ENCODE data around the gene MRPL28.

MRPL28 gene

GRCh38 chr16:375927-376816 is 5.8 kb upstream of the MRPL28 start:
- no peak for DNase-seq (ENCODE audit: extremely low spot score)
- CTCF ChIA-PET = interaction anchor here (0.6 kb wide), 1 partner anchor 123 kb away, joined by 3 read pairs; no protein-coding TSS in a partner anchor
- TF ChIP-seq FOXA1 (IDR thresholded peaks at IDR 0.05) (no peak), HDGF (IDR thresholded peaks at IDR 0.05; ENCODE audit: borderline replicate concordance) (no peak), FOXM1 (IDR thresholded peaks at IDR 0.05; ENCODE audit: borderline replicate concordance) (no peak), TARDBP (IDR thresholded peaks at IDR 0.05) (no peak)
- POLR2A ChIA-PET = no interaction called here

DNA sequence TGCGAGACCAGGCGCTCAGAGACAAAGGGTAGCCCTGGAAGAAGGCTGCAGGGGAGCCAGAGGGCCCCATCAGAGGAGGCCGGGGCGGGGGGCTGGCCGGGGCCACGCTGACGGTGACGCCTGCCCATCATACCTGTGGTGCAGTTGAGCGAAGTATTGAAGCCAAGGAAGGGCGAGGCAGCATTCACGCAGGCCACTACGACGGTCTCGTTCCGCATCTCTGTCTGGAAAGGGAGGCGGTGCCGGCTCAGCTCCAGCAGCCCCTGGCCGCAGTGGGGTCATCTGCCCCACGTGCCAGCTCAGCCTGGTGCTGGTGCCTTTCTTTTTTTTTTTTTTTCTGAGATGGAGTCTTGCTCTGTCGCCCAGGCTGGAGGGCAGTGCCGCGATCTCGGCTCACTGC is 4.9 kb upstream of the MRPL28 start:
- TF ChIP-seq ELF4 (IDR thresholded peaks at IDR 0.05) (no peak), PKNOX1 (IDR thresholded peaks at IDR 0.05) (no peak), FOXM1 (IDR thresholded peaks at IDR 0.05; ENCODE audit: borderline replicate concordance) (no peak), FOXA1 (IDR thresholded peaks at IDR 0.05) (no peak), NFRKB (IDR thresholded peaks at IDR 0.05) (no peak), L3MBTL2 (conservative IDR thresholded peaks at IDR 0.05) (no peak), FOXK2 (IDR thresholded peaks at IDR 0.05) (no peak), LEF1 (IDR thresholded peaks at IDR 0.05; ENCODE audit: borderline replicate concordance) (no peak), HDGF (IDR thresholded peaks at IDR 0.05; ENCODE audit: borderline replicate concordance) (no peak), BHLHE40 (IDR thresholded peaks at IDR 0.05; ENCODE audit: borderline replicate concordance) (no peak), ARNT (IDR thresholded peaks at IDR 0.05) (no peak), TARDBP (IDR thresholded peaks at IDR 0.05) (no peak), SUZ12 (IDR thresholded peaks at IDR 0.05) (no peak), ZNF384 (IDR thresholded peaks at IDR 0.05) (no peak), CTBP1 (IDR thresholded peaks at IDR 0.05; ENCODE audit: borderline replicate concordance) (no peak)
- CTCF ChIA-PET = interaction anchor here (0.6 kb wide), 1 partner anchor 124 kb away, joined by 3 read pairs; no protein-coding TSS in a partner anchor
- POLR2A ChIA-PET = no interaction called here
- no peak for DNase-seq (ENCODE audit: extremely low spot score)

DNA sequence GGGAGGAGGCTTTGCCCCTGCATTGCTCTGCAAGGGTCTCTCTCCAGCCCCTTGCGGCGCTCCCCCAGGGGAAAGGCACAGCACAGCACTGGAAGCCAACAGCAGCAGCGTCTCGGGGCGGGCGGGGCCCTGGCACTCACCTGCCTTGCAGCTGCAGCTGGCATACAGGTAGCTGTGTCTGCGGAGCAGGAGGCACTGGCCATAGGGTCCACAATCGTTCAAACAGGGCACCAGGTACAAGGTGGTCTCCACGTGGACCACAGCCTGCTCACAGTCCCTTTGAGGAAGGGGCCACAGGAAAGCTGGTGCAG is 4.2 kb upstream of the MRPL28 start:
- POLR2A ChIA-PET = no interaction called here
- CTCF ChIA-PET = no interaction called here
- TF ChIP-seq SP1 (IDR thresholded peaks at IDR 0.05) (no peak), FOXA1 (IDR thresholded peaks at IDR 0.05) (no peak), TARDBP (IDR thresholded peaks at IDR 0.05) (no peak), BHLHE40 (IDR thresholded peaks at IDR 0.05; ENCODE audit: borderline replicate concordance) (no peak), LEF1 (IDR thresholded peaks at IDR 0.05; ENCODE audit: borderline replicate concordance) (no peak), FOXK2 (IDR thresholded peaks at IDR 0.05) (no peak), FOXM1 (IDR thresholded peaks at IDR 0.05; ENCODE audit: borderline replicate concordance) (no peak), L3MBTL2 (conservative IDR thresholded peaks at IDR 0.05) (no peak), SUZ12 (IDR thresholded peaks at IDR 0.05) (no peak), NFRKB (IDR thresholded peaks at IDR 0.05) (no peak), HDGF (IDR thresholded peaks at IDR 0.05; ENCODE audit: borderline replicate concordance) (no peak)
- no peak for DNase-seq (ENCODE audit: extremely low spot score)

DNA sequence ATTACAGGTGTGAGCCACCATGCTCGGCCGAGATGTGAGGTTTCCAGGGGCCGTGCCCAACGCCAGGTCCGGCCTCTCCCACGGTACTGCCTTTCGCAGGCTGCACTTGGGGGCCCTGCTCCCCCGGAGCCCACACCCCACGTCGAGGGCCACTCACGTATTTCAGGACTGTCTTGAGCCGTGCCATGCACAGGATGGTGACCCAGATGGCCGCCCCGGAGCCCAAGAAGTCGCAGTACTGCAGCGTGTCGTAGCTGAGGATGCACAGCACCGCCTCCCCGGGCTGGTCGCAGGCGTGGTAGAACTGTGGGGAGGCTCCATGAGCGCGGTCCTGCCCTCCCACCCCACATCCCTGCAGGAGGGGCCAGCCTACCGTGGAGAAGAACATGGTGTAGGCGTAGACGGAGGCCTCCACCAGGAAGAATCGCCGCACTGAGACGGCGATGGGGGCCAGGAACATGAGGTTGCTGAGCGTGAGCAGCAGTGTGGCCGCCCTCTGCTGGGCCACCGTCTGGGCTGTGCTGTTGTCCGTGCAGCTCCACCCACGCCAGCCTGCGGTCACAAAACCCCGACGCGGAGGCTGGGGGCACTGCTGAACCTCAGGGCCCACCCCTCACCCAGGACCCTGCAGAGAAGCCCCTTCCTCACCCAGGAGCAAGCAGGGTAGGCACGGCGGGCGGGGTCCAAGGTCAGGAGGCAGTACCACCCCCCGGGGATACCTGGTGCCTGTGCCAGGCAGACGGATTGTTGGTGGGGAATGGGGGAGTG is 3.7 kb upstream of the MRPL28 start:
- TF ChIP-seq NFRKB (IDR thresholded peaks at IDR 0.05) (no peak), TARDBP (IDR thresholded peaks at IDR 0.05) (no peak), ELF4 (IDR thresholded peaks at IDR 0.05) (no peak), FOXA1 (IDR thresholded peaks at IDR 0.05) (no peak), FOXM1 (IDR thresholded peaks at IDR 0.05; ENCODE audit: borderline replicate concordance) (no peak), HDGF (IDR thresholded peaks at IDR 0.05; ENCODE audit: borderline replicate concordance) (no peak), L3MBTL2 (conservative IDR thresholded peaks at IDR 0.05) (no peak), SP1 (IDR thresholded peaks at IDR 0.05) (no peak), CTBP1 (IDR thresholded peaks at IDR 0.05; ENCODE audit: borderline replicate concordance) (no peak), SUZ12 (IDR thresholded peaks at IDR 0.05) (no peak), PKNOX1 (IDR thresholded peaks at IDR 0.05) (no peak), ZNF384 (IDR thresholded peaks at IDR 0.05) (no peak), ARNT (IDR thresholded peaks at IDR 0.05) (no peak), LEF1 (IDR thresholded peaks at IDR 0.05; ENCODE audit: borderline replicate concordance) (no peak), FOXK2 (IDR thresholded peaks at IDR 0.05) (no peak), BHLHE40 (IDR thresholded peaks at IDR 0.05; ENCODE audit: borderline replicate concordance) (no peak)
- ChIA-PET POLR2A (no interaction called here), CTCF (no interaction called here)
- no peak for DNase-seq (ENCODE audit: extremely low spot score)

- CTCF ChIA-PET = no interaction called here
- no peak for DNase-seq (ENCODE audit: extremely low spot score)
- POLR2A ChIA-PET = no interaction called here
- TF ChIP-seq SUZ12 (IDR thresholded peaks at IDR 0.05) (no peak), FOXK2 (IDR thresholded peaks at IDR 0.05) (no peak), CTBP1 (IDR thresholded peaks at IDR 0.05; ENCODE audit: borderline replicate concordance) (no peak), ZNF384 (IDR thresholded peaks at IDR 0.05) (no peak), PKNOX1 (IDR thresholded peaks at IDR 0.05) (no peak), LEF1 (IDR thresholded peaks at IDR 0.05; ENCODE audit: borderline replicate concordance) (no peak), FOXM1 (IDR thresholded peaks at IDR 0.05; ENCODE audit: borderline replicate concordance) (no peak), HDGF (IDR thresholded peaks at IDR 0.05; ENCODE audit: borderline replicate concordance) (no peak), FOXA1 (IDR thresholded peaks at IDR 0.05) (no peak), L3MBTL2 (conservative IDR thresholded peaks at IDR 0.05) (no peak), ELF4 (IDR thresholded peaks at IDR 0.05) (no peak), TARDBP (IDR thresholded peaks at IDR 0.05) (no peak), BHLHE40 (IDR thresholded peaks at IDR 0.05; ENCODE audit: borderline replicate concordance) (no peak), SP1 (IDR thresholded peaks at IDR 0.05) (no peak), ARNT (IDR thresholded peaks at IDR 0.05) (no peak), NFRKB (IDR thresholded peaks at IDR 0.05) (no peak)
These were observed 2.8 kb upstream of the MRPL28 start for GRCh38 chr16:373020-373598.
